PC-3 (cell line): Measurements from ENCODE around the gene RPLP2. TPM values are rescaled to one million over a fixed set of nuclear protein-coding genes. Genes with fewer than 3 reads are reported as not detected.

ENCODE experiments used
- ATAC-seq: fragments of 200-7000 bp; cut with Tn5 transposase; 2 replicates; pipeline ENCODE4 v1.9.1; 2020; ENCODE audit warnings: mild to moderate bottlenecking, moderate library complexity
- BruUV-seq: library from RNA; stranded (reverse); fragments of 400-500 nt; replicated peaks from 2 replicates; lab custom pipeline; 2021; lab: Mats Ljungman, UMichigan
- CTCF ChIA-PET: fragments of 300-600 bp; sonication (Branson Sonifier 250); formaldehyde crosslinking; loops from one replicate; lab custom pipeline; 2022; ENCODE audit warnings: antibody characterized with exemption; lab: Charles Lee
- POLR2A ChIA-PET: fragments of 300-600 bp; sonication (Branson Sonifier 250); formaldehyde crosslinking; loops from one replicate; lab custom pipeline; 2022; ENCODE audit warnings: antibody characterized with exemption; ENCODE audit not compliant: unreplicated experiment; lab: Charles Lee
- DNase-seq: peaks from one replicate; pipeline ENCODE4 v3.0.0-alpha.2; 2015
- H2AFZ ChIP-seq: fragments of 300-600 bp; sonication (generic); 2 replicates; pipeline ENCODE4 v1.6.0; 2016; ENCODE audit warnings: antibody characterized with exemption, low read length
- H3F3A ChIP-seq: fragments of 300-600 bp; sonication (generic); one replicate; pipeline ENCODE4 v1.6.0; 2017; ENCODE audit warnings: antibody characterized with exemption, low read length, control low read depth, mild to moderate bottlenecking; ENCODE audit not compliant: unreplicated experiment
- H3K27ac ChIP-seq: fragments of 300-600 bp; sonication (generic); 2 replicates; pipeline ENCODE4 v1.5.1; 2016; ENCODE audit warnings: mild to moderate bottlenecking, low read length
- H3K27me3 ChIP-seq: fragments of 300-600 bp; sonication (generic); 2 replicates; pipeline ENCODE4 v1.6.1; 2016; ENCODE audit warnings: low read length, mixed read lengths
- H3K36me3 ChIP-seq: fragments of 300-600 bp; sonication (generic); 2 replicates; pipeline ENCODE4 v1.6.1; 2016; ENCODE audit warnings: low read depth, mixed run types, low read length, mixed read lengths
- H3K4me1 ChIP-seq: fragments of 300-600 bp; sonication (generic); 2 replicates; pipeline ENCODE4 v1.5.1; 2016; ENCODE audit warnings: low read length; ENCODE audit not compliant: insufficient read depth
- H3K4me2 ChIP-seq: fragments of 300-600 bp; sonication (generic); 2 replicates; pipeline ENCODE4 v1.6.0; 2016; ENCODE audit warnings: low read length
- H3K4me3 ChIP-seq: fragments of 300-600 bp; sonication (generic); 2 replicates; pipeline ENCODE4 v1.5.1; 2016; ENCODE audit warnings: mild to moderate bottlenecking, low read length, mixed read lengths
- H3K79me2 ChIP-seq: fragments of 300-600 bp; sonication (generic); 2 replicates; pipeline ENCODE4 v1.6.1; 2017; ENCODE audit warnings: low read length, mixed read lengths
- H3K9ac ChIP-seq: fragments of 300-600 bp; sonication (generic); 2 replicates; pipeline ENCODE4 v1.6.0; 2016; ENCODE audit warnings: mild to moderate bottlenecking, low read length
- H3K9me2 ChIP-seq: fragments of 300-600 bp; sonication (generic); replicated peaks from 2 replicates; pipeline ENCODE4 v1.6.1; 2016; ENCODE audit warnings: mixed run types, low read length, mixed read lengths
- H3K9me3 ChIP-seq: fragments of 300-600 bp; sonication (generic); 2 replicates; pipeline ENCODE4 v1.6.1; 2016; ENCODE audit warnings: low read length, mixed read lengths
- H4K20me1 ChIP-seq: fragments of 300-600 bp; sonication (generic); 2 replicates; pipeline ENCODE4 v1.6.1; 2016; ENCODE audit warnings: low read length, mixed read lengths
- CTCF ChIP-seq: fragments of 300-600 bp; sonication (generic); conservative IDR thresholded peaks from 2 replicates; pipeline ENCODE4 v1.5.1; 2017; ENCODE audit warnings: antibody characterized with exemption, low read depth, mild to moderate bottlenecking, low read length
- EZH2 ChIP-seq: fragments of 300-600 bp; sonication (generic); IDR thresholded peaks from one replicate; pipeline ENCODE4 v1.6.1; 2017; ENCODE audit warnings: antibody characterized with exemption, mild to moderate bottlenecking, low read length; ENCODE audit not compliant: unreplicated experiment
- EZH2phosphoT487 ChIP-seq: fragments of 300-600 bp; sonication (generic); IDR thresholded peaks from 2 replicates; pipeline ENCODE4 v1.6.1; 2018; ENCODE audit warnings: mild to moderate bottlenecking, antibody characterized with exemption, low read length, borderline replicate concordance
- intact Hi-C: fragments of 100-400 bp; cut with micrococcal nuclease; formaldehyde crosslinking; loops from 2 replicates; pipeline ENCODE4 v1.9.0; 2023
- total RNA-seq: library from RNA; depleted of rRNA; stranded (reverse); fragments of >200 nt; gene quantifications from 2 replicates; pipeline ENCODE4 v1.2.3, GENCODE V29; 2014

Gene RPLP2
- total RNA-seq, 1 experiment from 2014 or later, result 897 TPM

GRCh38 chr11:821512-822371 lies 12.0 kb downstream of the RPLP2 start:
- H2AFZ ChIP-seq, result no peak overlapping the region
- peaks cover 25% of the 10 kb centered on the region for H3K79me2 ChIP-seq
- no TSS peak for BruUV-seq
- ATAC-seq (no peak), DNase-seq (no peak)
- peak overlapping the region; percentile 38 for H3K4me3 ChIP-seq
- H4K20me1 ChIP-seq, result peaks cover 13% of the 10 kb centered on the region; the same call in 1 of the 2 replicates
- no peaks in the 10 kb centered on the region for H3F3A ChIP-seq
- H3K9me3 ChIP-seq, result no peaks in the 10 kb centered on the region
- no peak for TF ChIP-seq CTCF
- no peak for TF ChIP-seq EZH2phosphoT487
- no peak for TF ChIP-seq EZH2
- H3K4me1 ChIP-seq, result peaks cover 49% of the 10 kb centered on the region
- no peak overlapping the region for H3K9ac ChIP-seq
- ChIA-PET CTCF (no interaction called here), POLR2A (interaction anchor here (1.0 kb wide), 1 partner anchor 13 kb away, joined by 4 read pairs; no protein-coding TSS in a partner anchor)
- no peaks in the 10 kb centered on the region for H3K36me3 ChIP-seq
- peak overlapping the region; percentile 100 for H3K4me2 ChIP-seq
- intact Hi-C loops, result loop anchor here (2.0 kb wide), 1 partner anchor 25 kb away; no protein-coding TSS in a partner anchor
- H3K27me3 ChIP-seq, result no peaks in the 10 kb centered on the region
- H3K27ac ChIP-seq, result peak overlapping the region; percentile 34
- H3K9me2 ChIP-seq, result no peaks in the 10 kb centered on the region

GRCh38 chr11:823441-824291 lies 13.9 kb downstream of the RPLP2 start:
- Histone ChIP-seq H3K27ac (no peak overlapping the region), H3F3A (no peaks in the 10 kb centered on the region), H3K27me3 (no peaks in the 10 kb centered on the region), H3K9ac (no peak overlapping the region), H3K4me3 (no peak overlapping the region), H3K9me3 (no peaks in the 10 kb centered on the region), H3K4me1 (peaks cover 55% of the 10 kb centered on the region), H4K20me1 (peaks cover 13% of the 10 kb centered on the region; the same call in 1 of the 2 replicates), H2AFZ (no peak overlapping the region), H3K36me3 (no peaks in the 10 kb centered on the region), H3K9me2 (no peaks in the 10 kb centered on the region), H3K79me2 (peaks cover 25% of the 10 kb centered on the region), H3K4me2 (no peak overlapping the region)
- no peak for ATAC-seq
- POLR2A ChIA-PET, result no interaction called here
- no TSS peak for BruUV-seq
- DNase-seq, result no peak
- CTCF ChIA-PET, result no interaction called here
- TF ChIP-seq EZH2phosphoT487 (no peak), EZH2 (no peak), CTCF (no peak)
- intact Hi-C loops, result no loop called here
